H1 (cell line): ENCODE results near the gene STXBP4. TPM values are rescaled to one million over a fixed set of nuclear protein-coding genes. Genes with fewer than 3 reads are reported as not detected.

Experiments used
- CTCF ChIA-PET: fragments of 300-600 bp; sonication (Branson Sonifier 250); formaldehyde crosslinking; loops from one replicate; lab custom pipeline; 2021; ENCODE audit not compliant: partially characterized antibody; lab: Charles Lee
- POLR2A ChIA-PET: fragments of 300-600 bp; sonication (Branson Sonifier 250); formaldehyde crosslinking; loops from one replicate; lab custom pipeline; 2021; ENCODE audit warnings: inconsistent platforms; ENCODE audit not compliant: partially characterized antibody; lab: Charles Lee
- DNase-seq, 2 experiments: peaks; one replicate each; pipeline versions ENCODE4 v3.0.0 to v3.0.0-alpha.2; 2010 to 2022; ENCODE audit warnings: low spot score in 2 of 2, low read depth in 1 of 2, mixed read lengths in 1 of 2
- FAIRE-seq: peaks from 2 replicates; lab custom pipeline; 2011; peaks lifted over from hg19 to GRCh38; lab: Jason Lieb, UNC
- H2AFZ ChIP-seq: 2 replicates; pipeline ENCODE4 v1.8.1; 2012; ENCODE audit warnings: low read length, inconsistent platforms
- H2AK5ac ChIP-seq: 2 replicates; pipeline ENCODE4 v1.6.1; 2013; ENCODE audit warnings: low read depth, low read length
- H2BK120ac ChIP-seq: replicated peaks from 2 replicates; pipeline ENCODE3; 2013; ENCODE audit warnings: low read depth, low read length, inconsistent platforms
- H2BK12ac ChIP-seq: 2 replicates; pipeline ENCODE4 v1.6.1; 2013; ENCODE audit warnings: low read depth, low read length
- H2BK15ac ChIP-seq: 2 replicates; pipeline ENCODE4 v1.6.1; 2013; ENCODE audit warnings: low read length
- H2BK20ac ChIP-seq: 2 replicates; pipeline ENCODE4 v1.6.1; 2013; ENCODE audit warnings: low read length
- H2BK5ac ChIP-seq: 2 replicates; pipeline ENCODE4 v1.6.1; 2013; ENCODE audit warnings: low read depth, low read length
- H3K14ac ChIP-seq: 2 replicates; pipeline ENCODE4 v1.6.1; 2013; ENCODE audit warnings: inconsistent platforms; ENCODE audit not compliant: insufficient read length
- H3K18ac ChIP-seq: 2 replicates; pipeline ENCODE4 v1.6.1; 2013; ENCODE audit warnings: low read length; ENCODE audit errors: extremely low read depth
- H3K23ac ChIP-seq: 2 replicates; pipeline ENCODE4 v1.6.1; 2013; ENCODE audit warnings: inconsistent platforms; ENCODE audit not compliant: insufficient read length
- H3K23me2 ChIP-seq: 2 replicates; pipeline ENCODE4 v1.6.1; 2013; ENCODE audit warnings: low read depth, low read length
- H3K27ac ChIP-seq: 2 replicates; pipeline ENCODE4 v1.6.1; 2011; ENCODE audit warnings: low read depth, low read length, inconsistent platforms
- H3K27me3 ChIP-seq, 4 experiments: replicated peaks in 1 of 4; 1 replicate in 1 of 4; 2 replicates in 3 of 4; pipeline versions ENCODE4 v1.6.1 to v1.8.1; 2011 to 2013; ENCODE audit warnings: low read length in 3 of 4, mild to moderate bottlenecking in 3 of 4, inconsistent platforms in 2 of 4, mixed read lengths in 2 of 4, moderate library complexity in 1 of 4; ENCODE audit not compliant: control insufficient read depth in 3 of 4, insufficient read depth in 3 of 4; ENCODE audit errors: extremely low read depth in 1 of 4
- H3K36me3 ChIP-seq, 4 experiments: 2 replicates each; pipeline versions ENCODE4 v1.6.1 to v1.8.1; 2011 to 2013; ENCODE audit warnings: mild to moderate bottlenecking in 4 of 4, low read length in 3 of 4, moderate library complexity in 2 of 4, control low read depth in 1 of 4, inconsistent platforms in 1 of 4; ENCODE audit not compliant: insufficient read depth in 4 of 4, control insufficient read depth in 2 of 4
- H3K4ac ChIP-seq: replicated peaks from 2 replicates; pipeline ENCODE3; 2013; ENCODE audit warnings: low read length, low read depth, mixed read lengths, inconsistent platforms; ENCODE audit not compliant: insufficient read length
- H3K4me1 ChIP-seq, 4 experiments: replicated peaks in 1 of 4; 1 replicate in 1 of 4; 2 replicates in 3 of 4; pipeline versions ENCODE4 v1.6.1 to v1.8.1; 2011 to 2013; ENCODE audit warnings: low read length in 3 of 4, inconsistent platforms in 2 of 4, mixed read lengths in 1 of 4; ENCODE audit not compliant: insufficient read depth in 4 of 4, control insufficient read depth in 3 of 4
- H3K4me2 ChIP-seq, 2 experiments: 2 replicates each; pipeline versions ENCODE4 v1.6.1 to v1.8.1; 2011 to 2013; ENCODE audit warnings: low read depth in 2 of 2, low read length in 2 of 2, control low read depth in 1 of 2, inconsistent platforms in 1 of 2, mild to moderate bottlenecking in 1 of 2; ENCODE audit not compliant: insufficient read depth in 1 of 2
- H3K4me3 ChIP-seq, 4 experiments: fragments of 200-600, 300-600 bp in 1 of 4; sonication (generic), shearing (Covaris generic), sonication (Bioruptor Twin) in 1 of 4; 2 replicates each; pipeline versions ENCODE4 v1.5.1 to v1.8.1; 2011 to 2016; ENCODE audit warnings: low read length in 4 of 4, low read depth in 3 of 4, control low read depth in 2 of 4, inconsistent platforms in 2 of 4, mild to moderate bottlenecking in 2 of 4, mixed read lengths in 1 of 4, moderate library complexity in 1 of 4; ENCODE audit not compliant: insufficient read depth in 2 of 4; ENCODE audit errors: extremely low read depth in 1 of 4
- H3K56ac ChIP-seq: replicated peaks from 2 replicates; pipeline ENCODE3; 2013; ENCODE audit warnings: low read depth, mild to moderate bottlenecking, mixed read lengths, low read length, inconsistent platforms; ENCODE audit not compliant: insufficient read length
- H3K79me1 ChIP-seq: 2 replicates; pipeline ENCODE4 v1.6.1; 2013; ENCODE audit warnings: low read depth, low read length, control low read depth
- H3K79me2 ChIP-seq, 2 experiments: 2 replicates each; pipeline versions ENCODE4 v1.6.1 to v1.8.1; 2012 to 2013; ENCODE audit warnings: low read length in 2 of 2, mild to moderate bottlenecking in 2 of 2, inconsistent platforms in 1 of 2; ENCODE audit not compliant: insufficient read depth in 2 of 2, control insufficient read depth in 1 of 2
- H3K9ac ChIP-seq, 4 experiments: replicated peaks in 1 of 4; 1 replicate in 1 of 4; 2 replicates in 3 of 4; pipeline versions ENCODE4 v1.6.1 to v1.8.1; 2011 to 2013; ENCODE audit warnings: low read depth in 3 of 4, low read length in 3 of 4, control low read depth in 2 of 4, mild to moderate bottlenecking in 2 of 4, moderate library complexity in 2 of 4, inconsistent platforms in 1 of 4; ENCODE audit errors: extremely low read depth in 1 of 4
- H3K9me3 ChIP-seq, 2 experiments: 2 replicates each; pipeline versions ENCODE4 v1.6.1 to v1.8.1; 2012 to 2013; ENCODE audit warnings: mild to moderate bottlenecking in 2 of 2, moderate library complexity in 2 of 2, control low read depth in 1 of 2, inconsistent platforms in 1 of 2, low read depth in 1 of 2, low read length in 1 of 2, mixed read lengths in 1 of 2; ENCODE audit not compliant: insufficient read depth in 2 of 2
- H4K20me1 ChIP-seq, 2 experiments: replicated peaks in 1 of 2; 2 replicates each; pipeline versions ENCODE3 to v1.8.1; 2011 to 2013; ENCODE audit warnings: inconsistent platforms in 2 of 2, low read length in 2 of 2, mild to moderate bottlenecking in 1 of 2; ENCODE audit not compliant: insufficient read depth in 2 of 2, control insufficient read depth in 1 of 2
- H4K5ac ChIP-seq: 2 replicates; pipeline ENCODE4 v1.6.1; 2013; ENCODE audit warnings: low read length, low read depth, mixed read lengths, inconsistent platforms; ENCODE audit not compliant: insufficient read length
- H4K8ac ChIP-seq: 2 replicates; pipeline ENCODE4 v1.8.0; 2013; ENCODE audit warnings: mild to moderate bottlenecking, moderate library complexity, low read length, inconsistent platforms; ENCODE audit not compliant: insufficient read depth; ENCODE audit errors: extremely low read depth
- H4K91ac ChIP-seq: replicated peaks from 2 replicates; pipeline ENCODE3; 2013; ENCODE audit warnings: low read length, mixed read lengths, inconsistent platforms; ENCODE audit not compliant: insufficient read length
- CBX5 ChIP-seq: fragments of 300-800, 300-1000 bp; sonication (generic); IDR thresholded peaks from 2 replicates; pipeline ENCODE4 v1.7.1; 2016; ENCODE audit warnings: antibody characterized with exemption, low read length, low read depth
- E2F6 ChIP-seq: IDR thresholded peaks from 2 replicates; pipeline ENCODE4 v1.6.1; 2012; ENCODE audit warnings: inconsistent platforms
- HDAC6 ChIP-seq: IDR thresholded peaks from one replicate; pipeline ENCODE4 v1.7.1; 2012; ENCODE audit warnings: low read depth, mild to moderate bottlenecking, inconsistent platforms, low read length, moderate library complexity
- NANOG ChIP-seq: IDR thresholded peaks from 2 replicates; pipeline ENCODE4 v1.6.1; 2011; ENCODE audit warnings: low read length, low read depth, mild to moderate bottlenecking, inconsistent platforms; ENCODE audit not compliant: insufficient read depth, poor library complexity, severe bottlenecking
- NRF1 ChIP-seq: IDR thresholded peaks from 2 replicates; pipeline ENCODE4 v1.6.1; 2011; ENCODE audit warnings: mild to moderate bottlenecking, low read depth, low read length, improper control_type of control experiment
- SP2 ChIP-seq: IDR thresholded peaks from 2 replicates; pipeline ENCODE4 v1.6.1; 2012; ENCODE audit warnings: mild to moderate bottlenecking, low read length, inconsistent platforms
- SP4 ChIP-seq: IDR thresholded peaks from 2 replicates; pipeline ENCODE4 v1.6.1; 2012; ENCODE audit warnings: low read length, inconsistent platforms
- WGBS, 2 experiments: shearing (Covaris generic) in 1 of 2; methylation state at CpG; one replicate each; pipeline versions ENCODE4 v1.1.6 to v1.1.7; 2013 to 2015; ENCODE audit warnings: low lambda C conversion rate in 2 of 2, mixed read lengths in 2 of 2, inconsistent platforms in 1 of 2, low coverage in 1 of 2, missing lambda C conversion rate in 1 of 2; ENCODE audit not compliant: insufficient replicate concordance in 2 of 2, insufficient coverage in 1 of 2, insufficient read length in 1 of 2; ENCODE audit errors: extremely low coverage in 1 of 2, missing lambda C conversion rate in 1 of 2; 5-methylcytosine and 5-hydroxymethylcytosine counted together
- polyA plus RNA-seq, 7 experiments: library from polyadenylated mRNA; depleted of rRNA in 3 of 7; stranded (reverse) in 5 of 7; unstranded in 2 of 7; fragments of >200 nt in 5 of 7; fragments of 200-250 nt in 2 of 7; gene quantifications; 1 replicate in 5 of 7; 2 replicates in 1 of 7; 4 replicates in 1 of 7; pipeline versions ENCODE4 v1.2.1 to v1.2.3, GENCODE V29; 2011 to 2013; ENCODE audit warnings: missing spikeins in 2 of 7, mixed read lengths in 2 of 7
- total RNA-seq: library from RNA; stranded (reverse); fragmentation: NEBNext Ultra II Directional; extraction: Animal tissue kit (Norgen Biotek cat#: 25700); gene quantifications from 2 replicates; pipeline ENCODE4 v1.2.1, GENCODE V29; 2021
- TF ChIP-seq, protein P1 (sequence below), 3 experiments: IDR thresholded peaks; 1 replicate in 2 of 3; 2 replicates in 1 of 3; pipeline versions ENCODE4 v1.5.1 to v1.6.1; 2011; ENCODE audit warnings: low read length in 3 of 3, mild to moderate bottlenecking in 3 of 3, inconsistent platforms in 2 of 3, low read depth in 1 of 3, moderate library complexity in 1 of 3; ENCODE audit not compliant: insufficient read depth in 1 of 3; ENCODE audit errors: control extremely low read depth in 1 of 3

Gene STXBP4
- total and polyA plus RNA-seq, 2 of the 8 experiments (the other 6 are each of a cell fraction or from before 2014, with no cell fraction given) = 3.2 to 18.5 TPM

DNA sequence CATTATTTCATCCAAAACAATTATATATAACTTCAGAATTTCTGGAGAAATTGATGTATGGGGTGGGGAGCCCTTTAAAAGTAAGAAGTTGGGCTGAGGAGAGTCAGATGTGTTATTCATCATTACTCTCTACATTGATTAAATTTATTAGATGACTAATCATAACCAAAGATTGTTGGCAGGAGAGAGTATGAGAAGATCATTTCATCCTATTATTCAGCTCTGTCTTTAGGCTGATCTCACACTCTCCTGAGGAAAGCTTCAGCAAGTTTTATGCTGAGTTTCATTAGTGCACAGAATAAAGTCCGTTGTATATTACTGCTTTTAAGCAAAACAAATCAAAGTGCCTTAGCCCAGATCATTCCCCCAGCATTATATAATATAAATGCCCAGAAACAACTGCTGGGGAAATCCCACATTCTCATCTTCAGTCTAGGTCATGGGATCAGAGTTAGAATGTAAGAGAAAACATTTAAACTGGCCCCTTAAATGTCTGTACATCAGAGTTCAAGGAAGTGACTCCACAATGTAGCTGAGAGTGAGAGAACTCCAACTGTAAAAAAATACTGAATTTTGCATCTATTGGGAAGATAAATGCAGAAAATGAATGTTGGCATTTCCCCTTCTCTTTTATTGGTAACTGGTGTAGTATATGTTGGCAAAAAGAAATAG, 166.1 kb downstream of the STXBP4 start:
- CTCF ChIA-PET = interaction anchor here (1.9 kb wide), 1 partner anchor 11 kb away, joined by 5 read pairs; no protein-coding TSS in a partner anchor
- Histone ChIP-seq H3K23ac (no peak overlapping the region), H4K20me1 (no peaks in the 10 kb centered on the region), H3K4me1 (no peaks in the 10 kb centered on the region), H3K79me2 (no peaks in the 10 kb centered on the region), H2AFZ (no peak overlapping the region), H2BK20ac (no peak overlapping the region), H2BK120ac (no peak overlapping the region), H3K56ac (no peak overlapping the region), H3K23me2 (no peaks in the 10 kb centered on the region), H4K5ac (no peak overlapping the region), H2AK5ac (no peak overlapping the region), H3K79me1 (no peaks in the 10 kb centered on the region), H2BK12ac (no peak overlapping the region), H2BK15ac (no peak overlapping the region), H3K18ac (no peak overlapping the region), H3K27me3 (no peaks in the 10 kb centered on the region), H3K9me3 (no peaks in the 10 kb centered on the region), H3K4me2 (no peak overlapping the region), H3K9ac (peak overlapping the region in 1 of 4 experiments; percentile 34; a peak in 1 of 7 replicates), H3K27ac (no peak overlapping the region), H2BK5ac (no peak overlapping the region), H3K4ac (no peak overlapping the region), H4K91ac (no peak overlapping the region), H3K36me3 (no peaks in the 10 kb centered on the region), H3K14ac (no peak overlapping the region), H3K4me3 (no peak overlapping the region), H4K8ac (no peak overlapping the region)
- DNase-seq = no peak
- no peak for FAIRE-seq
- 95% methylated on average over 1 of the region's 1 CpG; no CpG with 5 or more reads in 1 of the 2 experiments for WGBS, 2 experiments
- POLR2A ChIA-PET = no interaction called here
- TF ChIP-seq SP4 = no peak
- no peak for TF ChIP-seq E2F6
- TF ChIP-seq, protein P1, sequence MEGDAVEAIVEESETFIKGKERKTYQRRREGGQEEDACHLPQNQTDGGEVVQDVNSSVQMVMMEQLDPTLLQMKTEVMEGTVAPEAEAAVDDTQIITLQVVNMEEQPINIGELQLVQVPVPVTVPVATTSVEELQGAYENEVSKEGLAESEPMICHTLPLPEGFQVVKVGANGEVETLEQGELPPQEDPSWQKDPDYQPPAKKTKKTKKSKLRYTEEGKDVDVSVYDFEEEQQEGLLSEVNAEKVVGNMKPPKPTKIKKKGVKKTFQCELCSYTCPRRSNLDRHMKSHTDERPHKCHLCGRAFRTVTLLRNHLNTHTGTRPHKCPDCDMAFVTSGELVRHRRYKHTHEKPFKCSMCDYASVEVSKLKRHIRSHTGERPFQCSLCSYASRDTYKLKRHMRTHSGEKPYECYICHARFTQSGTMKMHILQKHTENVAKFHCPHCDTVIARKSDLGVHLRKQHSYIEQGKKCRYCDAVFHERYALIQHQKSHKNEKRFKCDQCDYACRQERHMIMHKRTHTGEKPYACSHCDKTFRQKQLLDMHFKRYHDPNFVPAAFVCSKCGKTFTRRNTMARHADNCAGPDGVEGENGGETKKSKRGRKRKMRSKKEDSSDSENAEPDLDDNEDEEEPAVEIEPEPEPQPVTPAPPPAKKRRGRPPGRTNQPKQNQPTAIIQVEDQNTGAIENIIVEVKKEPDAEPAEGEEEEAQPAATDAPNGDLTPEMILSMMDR (IDR thresholded peaks at IDR 0.05; ENCODE audit: control extremely low read depth in 1 of 3, insufficient read depth in 1 of 3, low read depth in 1 of 3, low read length in 3 of 3) = no peak
- no peak for TF ChIP-seq NANOG
- no peak for TF ChIP-seq CBX5
- no peak for TF ChIP-seq SP2
- no peak for TF ChIP-seq HDAC6
- no peak for TF ChIP-seq NRF1
